ENCODE measurements around the gene TIFAB. TPM values are rescaled to one million over a fixed set of nuclear protein-coding genes. Genes with fewer than 3 reads are reported as not detected.

TIFAB gene
- total and polyA plus RNA-seq, 12 donors, result under 0.01 to 1.7 (median 0.04) TPM; not detected in 8

DNA sequence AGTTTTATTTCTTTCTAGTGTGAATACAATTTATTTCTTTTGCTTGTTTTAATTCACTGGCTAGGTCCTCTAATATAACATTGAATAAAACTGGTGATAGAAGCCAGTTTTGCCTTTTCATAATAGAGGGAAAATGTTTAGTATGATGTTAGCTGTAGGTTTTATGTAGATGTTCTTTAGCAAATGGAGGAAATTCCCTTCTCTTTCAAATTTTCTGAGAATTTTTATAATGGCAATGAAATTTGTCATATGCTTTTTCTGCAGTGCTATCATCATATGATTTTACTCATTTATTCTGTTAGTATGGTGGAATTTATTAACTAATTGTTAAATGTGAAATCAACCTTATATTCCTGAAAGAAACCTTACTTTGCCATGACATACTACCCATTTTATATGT, 35.1 kb downstream of the TIFAB start:
- Histone ChIP-seq H3K4me1 (no peaks in the 10 kb centered on the region), H3K27me3 (no peaks in the 10 kb centered on the region), H3K36me3 (no peaks in the 10 kb centered on the region), H3K27ac (no peak overlapping the region), H3K4me3 (no peak overlapping the region), H3K9me3 (peaks cover 0 to 18% (median 2%) of the 10 kb centered on the region in 11 donors)
- TF ChIP-seq CTCF (IDR thresholded peaks at IDR 0.05), result no peak
- DNase-seq, result no peak
- no peak for ATAC-seq
- intact Hi-C loops (cut with DNase I), result no loop called here

DNA sequence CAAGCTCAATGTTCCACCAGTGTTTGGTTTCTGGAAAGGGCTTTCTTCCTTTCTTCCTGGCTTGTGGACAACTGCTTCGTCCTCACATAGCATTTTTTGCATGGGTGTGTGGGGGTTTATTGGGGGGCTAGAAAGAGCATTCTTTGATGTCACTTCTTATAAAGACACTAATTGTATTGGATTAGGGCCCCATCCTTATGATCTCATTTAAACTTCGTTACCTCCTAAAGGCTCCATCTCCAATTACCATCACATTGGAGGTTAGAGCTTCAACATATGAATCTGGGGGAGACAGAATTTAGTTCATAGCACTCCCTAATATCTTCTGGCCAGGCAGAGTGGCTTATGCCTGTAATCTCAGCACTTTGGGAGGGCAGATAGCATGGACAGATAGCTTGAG, 47.1 kb downstream of the TIFAB start:
- intact Hi-C loops (cut with DNase I), result no loop called here
- no peaks in the 10 kb centered on the region for H3K27me3 ChIP-seq
- TF ChIP-seq CTCF (IDR thresholded peaks at IDR 0.05), result no peak
- H3K4me3 ChIP-seq, result no peak overlapping the region
- H3K27ac ChIP-seq, result no peak overlapping the region
- no peak for DNase-seq
- H3K4me1 ChIP-seq, result peaks cover 0 to 5% (median 2%) of the 10 kb centered on the region in 9 donors
- no peaks in the 10 kb centered on the region for H3K36me3 ChIP-seq
- WGBS, 2 donors, result 87 to 90% methylated on average over 2 of the region's 2 CpGs
- H3K9me3 ChIP-seq, result peaks cover 0 to 9% (median 0%) of the 10 kb centered on the region in 11 donors
- no peak for ATAC-seq

DNA sequence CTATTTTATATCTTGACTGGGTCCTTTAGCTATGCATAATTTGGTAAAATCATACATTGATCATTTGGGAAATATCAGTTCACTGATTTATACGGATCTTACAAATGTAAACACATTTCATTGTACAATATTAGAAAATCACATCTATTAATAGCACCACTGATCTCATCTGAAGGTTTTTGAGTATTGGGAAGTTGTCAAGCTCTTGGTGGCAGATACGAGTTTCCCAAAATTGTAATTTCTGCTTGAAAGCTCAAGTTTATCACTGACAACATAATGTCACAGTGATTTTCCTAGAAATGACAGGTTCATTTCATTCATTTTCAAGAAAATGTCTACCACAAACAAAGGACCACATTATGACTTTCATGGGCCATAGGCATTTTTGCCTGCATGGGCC, 50.1 kb downstream of the TIFAB start:
- no peak for DNase-seq
- no peak for ATAC-seq
- no peak for TF ChIP-seq CTCF (IDR thresholded peaks at IDR 0.05)
- H3K27me3 ChIP-seq, result no peaks in the 10 kb centered on the region
- H3K36me3 ChIP-seq, result no peaks in the 10 kb centered on the region
- intact Hi-C loops (cut with DNase I), result no loop called here
- H3K4me3 ChIP-seq, result no peak overlapping the region
- peaks cover 0 to 9% (median 0%) of the 10 kb centered on the region in 11 donors for H3K9me3 ChIP-seq
- peaks cover 8 to 24% (median 21%) of the 10 kb centered on the region in 9 donors for H3K4me1 ChIP-seq
- WGBS, 2 donors, result 87 to 91% methylated on average over 2 of the region's 2 CpGs
- no peak overlapping the region for H3K27ac ChIP-seq

DNA sequence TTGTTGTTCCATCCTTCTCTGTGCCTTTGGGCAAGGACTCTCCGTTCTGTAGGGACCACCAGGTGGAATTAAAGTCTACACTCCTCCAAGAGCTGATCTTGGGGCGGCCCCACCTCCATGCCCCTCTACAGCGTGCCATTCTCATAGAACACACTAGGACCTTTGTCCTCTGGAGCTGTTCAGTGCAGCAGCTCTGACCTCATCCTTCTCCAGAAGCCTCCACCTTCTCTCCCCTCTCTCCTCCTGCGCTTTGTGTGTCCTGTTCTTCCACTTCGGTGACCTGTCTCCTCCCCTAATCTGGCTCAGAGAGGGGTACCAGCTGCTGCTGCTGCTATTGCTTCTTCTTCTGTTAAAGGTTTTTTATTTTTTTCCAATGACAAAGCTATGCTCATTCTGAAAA, 51.3 kb downstream of the TIFAB start:
- ATAC-seq, result no peak
- 58 to 70% methylated on average over 5 of the region's 5 CpGs for WGBS, 2 donors

More for the DNA sequence above, 51.3 kb downstream of the TIFAB start:
- no peaks in the 10 kb centered on the region for H3K27me3 ChIP-seq
- TF ChIP-seq CTCF (IDR thresholded peaks at IDR 0.05), result no peak
- no peak overlapping the region for H3K4me3 ChIP-seq
- DNase-seq, result no peak
- H3K9me3 ChIP-seq, result peaks cover 0 to 9% (median 0%) of the 10 kb centered on the region in 11 donors
- peaks cover 18 to 35% (median 33%) of the 10 kb centered on the region in 9 donors for H3K4me1 ChIP-seq
- no peak overlapping the region for H3K27ac ChIP-seq
- intact Hi-C loops (cut with DNase I), result no loop called here
- H3K36me3 ChIP-seq, result no peaks in the 10 kb centered on the region
